HG03025 (cell line): ENCODE measurements around the gene NAGLU.

Experiments used
- ATAC-seq: cut with Tn5 transposase; IDR thresholded peaks from one replicate; pipeline ENCODE4 v1.9.1; 2021; ENCODE audit warnings: mild to moderate bottlenecking, moderate library complexity; ENCODE audit not compliant: unreplicated experiment, low FRiP score

The NAGLU gene

DNA sequence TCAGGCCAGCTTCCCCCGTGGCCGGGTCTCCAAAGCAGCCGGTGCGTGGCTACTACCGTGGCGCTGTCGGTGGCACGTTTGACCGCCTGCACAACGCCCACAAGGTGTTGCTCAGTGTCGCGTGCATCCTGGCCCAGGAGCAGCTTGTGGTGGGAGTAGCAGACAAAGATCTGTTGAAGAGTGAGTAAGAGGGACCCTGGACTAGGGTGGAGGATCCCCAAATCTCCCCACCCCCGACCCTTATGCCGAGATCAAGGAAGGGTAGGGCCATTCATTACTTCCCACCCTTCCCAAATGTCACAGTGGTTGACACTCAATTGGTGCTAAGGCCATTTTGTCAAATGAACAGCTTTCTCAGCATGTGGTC, 27.1 kb downstream of the NAGLU start:
- ATAC-seq, result no peak

DNA sequence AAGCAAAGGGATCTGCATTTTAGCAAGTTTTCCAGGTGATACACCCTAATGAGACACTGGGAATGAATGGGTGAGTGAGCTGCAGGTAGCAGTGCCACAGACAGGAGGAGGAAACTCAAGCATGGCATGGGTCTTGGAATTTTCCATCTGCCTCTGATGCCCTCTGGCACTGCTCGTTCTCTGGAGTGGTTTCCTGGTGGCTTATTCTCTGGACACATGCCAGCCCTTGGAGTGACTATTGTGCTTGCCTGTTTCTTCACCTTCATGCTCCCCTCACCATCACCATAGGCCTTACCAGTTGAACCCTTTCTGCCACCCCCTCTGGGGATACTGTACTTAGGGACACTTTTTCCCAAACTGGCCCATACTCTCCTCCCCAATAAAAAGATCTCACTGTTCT, 27.5 kb downstream of the NAGLU start:
- no peak for ATAC-seq

- ATAC-seq, result no peak
Observed at GRCh38 chr17:42563950-42564349, 27.9 kb downstream of the NAGLU start.

GRCh38 chr17:42564815-42565522, 28.9 kb downstream of the NAGLU start:
- ATAC-seq, result no peak

GRCh38 chr17:42565523-42566214, 29.6 kb downstream of the NAGLU start:
- ATAC-seq, result no peak

- no peak for ATAC-seq
Observed at GRCh38 chr17:42566215-42566882, 30.3 kb downstream of the NAGLU start.

GRCh38 chr17:42566883-42567573, 31.0 kb downstream of the NAGLU start, which contains the start of gene MLX:
TSS of gene MLX (plus strand) at chr17:42567100. CDS start at chr17:42567125, 25 bp downstream.
- peak; percentile 51 for ATAC-seq

GRCh38 chr17:42568341-42569111, 32.5 kb downstream of the NAGLU start:
- ATAC-seq, result no peak

GRCh38 chr17:42571435-42572225, 35.6 kb downstream of the NAGLU start:
- no peak for ATAC-seq

DNA sequence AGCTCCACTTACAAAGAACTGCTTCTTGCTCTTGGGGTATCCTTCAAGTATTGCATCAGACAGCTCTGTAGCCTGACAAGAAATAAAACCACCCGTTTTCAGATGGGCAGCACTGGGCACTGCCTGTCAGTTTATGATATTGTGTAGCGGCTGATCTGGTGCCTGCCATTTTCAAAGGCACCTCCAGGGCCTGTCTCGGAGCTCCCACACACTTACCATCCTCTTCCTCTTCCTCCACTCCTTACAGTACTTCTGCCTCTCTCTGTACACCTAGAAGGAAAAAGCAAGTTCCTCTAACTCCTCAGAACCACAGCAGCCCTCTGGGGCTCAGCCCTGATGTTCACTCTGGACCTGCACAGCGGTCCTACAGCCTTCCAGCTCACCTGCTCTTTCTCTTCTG, 37.1 kb downstream of the NAGLU start:
- ATAC-seq, result no peak

- ATAC-seq, result no peak
Observed at GRCh38 chr17:42574463-42574862, 38.4 kb downstream of the NAGLU start.

DNA sequence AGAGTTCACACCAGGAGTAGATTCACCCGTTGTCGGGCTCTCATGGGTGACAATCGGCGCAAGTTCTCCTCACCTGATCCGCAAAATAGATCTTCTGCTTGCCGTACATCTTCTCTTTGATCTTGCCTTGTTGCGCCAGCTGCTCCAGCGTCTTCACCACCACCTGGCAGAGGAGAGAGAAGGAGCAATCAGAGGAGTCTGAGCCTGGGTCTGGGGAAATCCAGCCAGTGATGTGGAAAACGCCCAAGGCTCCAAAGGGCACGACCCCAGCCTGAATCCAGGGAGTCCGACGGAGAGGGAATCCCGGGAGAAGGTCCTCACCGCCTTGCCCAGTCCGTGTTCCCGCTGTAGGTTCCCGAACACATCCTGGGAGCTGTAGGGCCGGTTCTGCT, 41.1 kb downstream of the NAGLU start:
- no peak for ATAC-seq

GRCh38 chr17:42577532-42578281, 41.7 kb downstream of the NAGLU start, which contains the start of gene PSMC3IP:
TSS of gene PSMC3IP (minus strand) at chr17:42577729. CDS start at chr17:42577686, 43 bp downstream.
- peak; percentile 52 for ATAC-seq

- peak; percentile 44 for ATAC-seq
Observed at GRCh38 chr17:42578282-42578869, 42.3 kb downstream of the NAGLU start.

- no peak for ATAC-seq
Observed at GRCh38 chr17:42579794-42580551, 43.9 kb downstream of the NAGLU start.

DNA sequence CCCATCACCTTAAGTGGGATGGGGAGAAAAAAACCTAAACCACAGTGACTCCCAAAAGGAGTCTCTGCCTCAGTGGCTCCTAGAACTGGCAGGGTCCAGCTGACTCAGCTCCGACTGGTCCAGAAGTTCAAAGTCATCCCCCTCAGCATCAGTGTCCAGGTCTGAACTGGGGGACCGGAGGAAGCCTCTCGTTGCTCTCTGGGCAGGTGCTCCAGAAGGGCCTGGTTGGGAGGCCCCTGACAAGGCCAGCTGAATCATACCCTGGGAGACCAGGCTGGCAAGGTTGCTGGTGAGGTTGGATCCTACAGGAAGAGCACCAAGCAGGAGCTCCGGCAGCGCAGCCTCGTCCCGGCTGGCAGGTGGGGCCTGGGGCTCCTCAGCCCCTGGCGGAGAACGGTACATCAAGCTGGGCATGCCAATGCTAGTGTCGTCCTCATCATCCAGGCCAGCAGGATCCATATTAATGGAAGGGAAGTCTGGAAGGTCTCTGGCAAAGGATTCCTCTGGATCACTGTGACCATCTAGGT, 45.8 kb downstream of the NAGLU start:
- ATAC-seq, result no peak

DNA sequence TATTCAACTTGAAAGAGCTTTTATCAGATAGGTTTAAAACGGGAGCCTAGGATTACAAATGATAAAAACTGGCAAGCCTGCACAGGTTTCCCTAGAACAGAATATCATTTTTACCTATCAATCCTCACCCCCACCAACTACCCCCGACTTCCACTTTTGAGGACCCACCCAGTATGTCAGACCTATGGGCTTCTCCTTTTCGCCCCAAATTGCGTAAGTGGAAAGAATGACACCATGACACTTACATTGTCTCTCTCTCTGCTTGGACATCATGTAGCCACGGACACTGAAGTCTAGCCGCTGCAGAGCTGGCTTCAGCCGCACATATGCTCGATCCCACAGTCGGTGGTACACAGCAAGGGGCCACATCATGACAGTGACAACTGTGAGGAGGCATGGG, 48.8 kb downstream of the NAGLU start:
- ATAC-seq, result no peak
